ENCODE data around the gene LSS.

Gene LSS

GRCh38 chr21:46228345-46229051 lies at the start of gene LSS:
TSS of gene LSS (minus strand) at chr21:46228774. CDS start at chr21:46228745, 29 bp downstream.
- DNase-seq (ENCODE audit: low spot score) = peak; percentile 99

GRCh38 chr21:46274797-46275390 lies 46.3 kb upstream of the LSS start:
- DNase-seq (ENCODE audit: low spot score) = no peak

GRCh38 chr21:46273341-46273740 lies 44.8 kb upstream of the LSS start:
- DNase-seq (ENCODE audit: low spot score) = no peak

GRCh38 chr21:46269466-46269865 lies 40.9 kb upstream of the LSS start:
- DNase-seq (ENCODE audit: low spot score) = no peak

GRCh38 chr21:46268371-46268770 lies 39.8 kb upstream of the LSS start:
- no peak for DNase-seq (ENCODE audit: low spot score)

- no peak for DNase-seq (ENCODE audit: low spot score)
These were observed 38.4 kb upstream of the LSS start for GRCh38 chr21:46266946-46267345.

GRCh38 chr21:46265736-46266525 lies 37.4 kb upstream of the LSS start:
- no peak for DNase-seq (ENCODE audit: low spot score)

- no peak for DNase-seq (ENCODE audit: low spot score)
These were observed 36.1 kb upstream of the LSS start for GRCh38 chr21:46264690-46265144.

- DNase-seq (ENCODE audit: low spot score) = peak; percentile 5
These were observed 35.6 kb upstream of the LSS start for GRCh38 chr21:46264046-46264689.

- no peak for DNase-seq (ENCODE audit: low spot score)
These were observed 28.0 kb upstream of the LSS start for GRCh38 chr21:46256501-46256994.

GRCh38 chr21:46255758-46256337 lies 27.3 kb upstream of the LSS start:
- no peak for DNase-seq (ENCODE audit: low spot score)

GRCh38 chr21:46255166-46255565 lies 26.6 kb upstream of the LSS start:
- DNase-seq (ENCODE audit: low spot score) = no peak

- no peak for DNase-seq (ENCODE audit: low spot score)
These were observed 25.8 kb upstream of the LSS start for GRCh38 chr21:46254208-46254975.

GRCh38 chr21:46253610-46254124 lies 25.1 kb upstream of the LSS start:
- no peak for DNase-seq (ENCODE audit: low spot score)

- DNase-seq (ENCODE audit: low spot score) = no peak
These were observed 24.3 kb upstream of the LSS start for GRCh38 chr21:46252840-46253239.

GRCh38 chr21:46250146-46250725 lies 21.7 kb upstream of the LSS start:
- no peak for DNase-seq (ENCODE audit: low spot score)

- DNase-seq (ENCODE audit: low spot score) = no peak
These were observed 20.3 kb upstream of the LSS start for GRCh38 chr21:46248827-46249226.

GRCh38 chr21:46248422-46248782 lies 19.8 kb upstream of the LSS start:
- no peak for DNase-seq (ENCODE audit: low spot score)

- no peak for DNase-seq (ENCODE audit: low spot score)
These were observed 19.3 kb upstream of the LSS start for GRCh38 chr21:46247699-46248421.

- DNase-seq (ENCODE audit: low spot score) = no peak
These were observed 17.8 kb upstream of the LSS start for GRCh38 chr21:46246345-46246744.

Measured in AG20443 (cell line).